ENCODE results near the gene CHRNA4. TPM values are rescaled to one million over a fixed set of nuclear protein-coding genes. Genes with fewer than 3 reads are reported as not detected.

CHRNA4 gene
- total RNA-seq, 1 donor from 2014 or later, result not detected

- TF ChIP-seq CTCF (conservative IDR thresholded peaks at IDR 0.05; ENCODE audit: low read depth, low read length), result no peak
- no peak for DNase-seq (ENCODE audit: low read depth)
- H3K4me3 ChIP-seq (ENCODE audit: low read depth, low read length), result no peak overlapping the region
Observed at GRCh38 chr20:63356511-63356910, 4.6 kb downstream of the CHRNA4 start.

DNA sequence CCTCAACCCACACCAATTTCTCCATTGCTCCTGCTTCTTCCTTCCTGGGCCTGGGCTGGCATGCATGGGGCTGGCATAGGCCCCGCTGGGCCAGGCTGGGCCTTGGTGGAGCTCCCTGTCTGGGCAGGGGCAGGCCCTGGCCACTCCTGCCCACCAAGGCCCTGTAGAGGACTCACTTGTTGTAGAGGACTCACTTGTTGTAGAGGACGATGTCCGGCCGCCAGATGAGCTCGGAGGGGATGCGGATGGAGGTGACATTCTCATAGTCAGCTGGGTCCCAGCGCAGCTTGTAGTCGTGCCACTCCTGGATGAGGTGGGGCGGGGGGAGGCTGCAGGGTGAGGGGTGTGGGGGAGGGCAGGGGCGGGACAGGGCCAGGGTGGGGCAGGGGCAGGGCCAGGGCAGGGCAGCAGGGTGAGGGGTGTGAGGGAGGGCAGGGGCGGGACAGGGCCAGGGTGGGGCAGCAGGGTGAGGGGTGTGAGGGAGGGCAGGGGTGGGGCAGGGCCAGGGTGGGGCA is 5.3 kb downstream of the CHRNA4 start:
- no peak overlapping the region for H3K4me3 ChIP-seq (ENCODE audit: low read depth, low read length)
- no peak for DNase-seq (ENCODE audit: low read depth)
- no peak for TF ChIP-seq CTCF (conservative IDR thresholded peaks at IDR 0.05; ENCODE audit: low read depth, low read length)

DNA sequence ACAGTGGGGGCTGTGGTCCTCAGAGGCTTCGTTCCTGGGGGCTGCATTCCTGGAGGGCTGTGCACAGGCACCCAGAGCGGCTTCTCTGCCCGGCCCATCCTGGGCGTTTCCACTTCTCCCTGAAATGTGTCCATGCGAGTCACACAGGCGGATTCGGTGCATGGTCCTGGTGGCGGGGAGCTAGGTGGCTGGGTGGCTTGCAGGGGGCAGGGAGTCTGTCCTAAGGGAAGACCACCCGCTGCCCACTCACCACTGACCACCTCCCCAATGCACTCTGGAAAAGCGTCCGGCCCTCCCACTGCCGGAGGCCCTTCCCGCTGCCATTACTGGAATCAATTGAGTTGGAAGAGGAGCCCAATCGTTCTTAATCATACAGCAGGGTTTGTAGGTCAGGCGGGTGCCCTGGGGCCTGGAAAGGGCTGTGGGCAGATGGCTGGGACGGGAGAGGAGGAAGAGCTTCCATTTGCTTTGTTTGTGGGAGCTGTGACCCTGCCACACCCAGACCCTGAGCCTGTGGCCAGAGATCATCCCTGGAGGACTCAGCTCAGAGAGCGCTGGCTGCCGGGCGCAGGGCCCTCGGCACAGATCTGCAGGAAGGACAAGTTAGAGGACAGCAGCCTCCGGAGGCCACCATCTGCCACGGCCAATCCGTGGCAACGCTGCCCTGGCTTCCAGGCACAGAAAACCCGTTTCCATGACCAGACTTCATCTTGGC is 6.4 kb downstream of the CHRNA4 start:
- no peak overlapping the region for H3K4me3 ChIP-seq (ENCODE audit: low read depth, low read length)
- DNase-seq (ENCODE audit: low read depth), result no peak
- TF ChIP-seq CTCF (conservative IDR thresholded peaks at IDR 0.05; ENCODE audit: low read depth, low read length), result no peak

DNA sequence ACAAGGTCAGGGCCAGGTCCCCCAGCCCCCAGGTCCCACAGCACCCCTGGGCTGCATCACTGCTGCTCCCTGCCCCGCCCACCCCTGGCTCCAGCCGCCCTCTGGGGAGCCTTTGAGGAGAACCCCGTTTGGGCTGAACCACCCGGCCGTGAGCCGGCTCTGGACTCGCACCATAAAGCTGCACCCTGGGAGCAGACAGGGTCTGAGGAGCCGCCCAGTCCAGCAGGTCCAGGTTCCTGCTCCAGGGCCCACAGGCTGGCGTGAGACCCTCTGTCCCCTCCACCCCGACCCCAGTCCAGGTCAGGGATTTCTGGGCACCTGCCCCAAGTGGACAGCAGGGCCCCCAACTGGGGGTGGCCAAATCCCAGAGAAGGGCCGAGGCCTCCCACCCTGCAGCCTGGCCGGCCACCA is 8.3 kb downstream of the CHRNA4 start:
- DNase-seq (ENCODE audit: low read depth), result no peak
- no peak for TF ChIP-seq CTCF (conservative IDR thresholded peaks at IDR 0.05; ENCODE audit: low read depth, low read length)
- no peak overlapping the region for H3K4me3 ChIP-seq (ENCODE audit: low read depth, low read length)

DNA sequence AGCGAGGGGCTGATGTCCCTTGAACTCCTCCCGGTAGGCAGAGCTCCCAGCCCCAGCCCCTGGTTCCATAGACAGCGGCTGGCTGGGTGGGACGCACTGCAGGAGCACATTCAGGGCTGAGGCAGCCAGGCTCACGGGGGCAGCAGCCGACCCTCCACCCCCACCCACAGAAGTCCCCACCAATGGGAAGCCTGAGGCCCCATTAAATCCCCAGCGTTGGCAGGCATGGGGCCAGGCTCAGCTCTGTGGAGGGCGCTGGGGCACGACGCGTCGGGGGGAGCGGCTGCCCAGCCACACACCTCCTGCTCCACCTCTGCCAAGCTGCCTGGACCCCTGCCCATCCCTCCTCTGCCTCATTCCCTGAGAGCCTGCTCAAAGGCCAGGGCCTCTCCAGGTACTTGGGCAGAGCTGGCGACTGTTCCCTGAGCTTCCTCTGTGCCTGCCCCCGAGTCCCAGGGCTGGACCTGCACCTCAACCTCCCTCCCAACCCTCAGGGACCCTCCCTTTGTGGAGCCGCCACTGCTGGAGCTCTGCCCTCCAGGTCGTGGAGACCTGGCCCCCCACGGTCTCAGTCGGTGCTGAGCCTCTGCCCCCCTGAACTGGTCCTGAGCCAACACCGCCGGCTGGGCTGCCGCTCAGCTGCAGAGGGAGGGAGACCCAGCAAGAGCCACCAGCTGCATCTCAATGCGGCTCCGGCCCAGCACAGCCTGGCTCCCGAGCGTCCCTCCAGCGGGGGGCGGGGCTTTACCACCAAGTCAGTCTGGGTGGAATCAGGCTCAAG is 9.1 kb downstream of the CHRNA4 start:
- TF ChIP-seq CTCF (conservative IDR thresholded peaks at IDR 0.05; ENCODE audit: low read depth, low read length), result no peak
- no peak for DNase-seq (ENCODE audit: low read depth)
- no peak overlapping the region for H3K4me3 ChIP-seq (ENCODE audit: low read depth, low read length)

- no peak for TF ChIP-seq CTCF (conservative IDR thresholded peaks at IDR 0.05; ENCODE audit: low read depth, low read length)
- H3K4me3 ChIP-seq (ENCODE audit: low read depth, low read length), result no peak overlapping the region
- no peak for DNase-seq (ENCODE audit: low read depth)
Observed at GRCh38 chr20:63351326-63351700, 9.8 kb downstream of the CHRNA4 start.
